Upper lobe of right lung (tissue), 1 donor: Measurements from ENCODE around the gene MT1H. TPM values are rescaled to one million over a fixed set of nuclear protein-coding genes. Genes with fewer than 3 reads are reported as not detected.

Experiments used
- ATAC-seq: fragments of 200-7000 bp; cut with Tn5 transposase; one replicate; pipeline ENCODE4 v1.9.1; 2020; ENCODE audit warnings: mild to moderate bottlenecking, moderate library complexity
- DNase-seq: peaks from one replicate; pipeline ENCODE4 v3.0.0-alpha.2; 2020
- H3K27ac ChIP-seq: fragments of 200-600 bp; one replicate; pipeline ENCODE4 v1.8.0; 2022
- H3K27me3 ChIP-seq: fragments of 200-600 bp; one replicate; pipeline ENCODE4 v1.8.0; 2022; ENCODE audit warnings: mild to moderate bottlenecking
- H3K36me3 ChIP-seq: fragments of 200-600 bp; one replicate; pipeline ENCODE4 v1.8.0; 2022
- H3K4me1 ChIP-seq: fragments of 200-600 bp; one replicate; pipeline ENCODE4 v1.8.0; 2022
- H3K4me3 ChIP-seq: fragments of 200-600 bp; one replicate; pipeline ENCODE4 v1.8.0; 2022; ENCODE audit warnings: mild to moderate bottlenecking
- H3K9me3 ChIP-seq: fragments of 200-600 bp; one replicate; pipeline ENCODE4 v1.8.0; 2022
- CTCF ChIP-seq: fragments of 200-600 bp; IDR thresholded peaks from one replicate; pipeline ENCODE4 v1.8.0; 2022; ENCODE audit warnings: antibody characterized with exemption
- intact Hi-C: fragments of 100-400 bp; cut with DNase I; formaldehyde crosslinking; loops from one replicate; pipeline ENCODE4 v1.11.0; 2022
- total RNA-seq: library from RNA; stranded (reverse); fragmentation: NEBNext Ultra II Directional; extraction: Animal tissue kit (Norgen Biotek cat#: 25700); gene quantifications from one replicate; pipeline ENCODE4 v1.2.1, GENCODE V29; 2021
- donor health status: DM: no; HTN: yes; CAD: no; lungs with severe emphysema.

The MT1H gene
- total RNA-seq, 1 donor from 2014 or later: 6.3 TPM

DNA sequence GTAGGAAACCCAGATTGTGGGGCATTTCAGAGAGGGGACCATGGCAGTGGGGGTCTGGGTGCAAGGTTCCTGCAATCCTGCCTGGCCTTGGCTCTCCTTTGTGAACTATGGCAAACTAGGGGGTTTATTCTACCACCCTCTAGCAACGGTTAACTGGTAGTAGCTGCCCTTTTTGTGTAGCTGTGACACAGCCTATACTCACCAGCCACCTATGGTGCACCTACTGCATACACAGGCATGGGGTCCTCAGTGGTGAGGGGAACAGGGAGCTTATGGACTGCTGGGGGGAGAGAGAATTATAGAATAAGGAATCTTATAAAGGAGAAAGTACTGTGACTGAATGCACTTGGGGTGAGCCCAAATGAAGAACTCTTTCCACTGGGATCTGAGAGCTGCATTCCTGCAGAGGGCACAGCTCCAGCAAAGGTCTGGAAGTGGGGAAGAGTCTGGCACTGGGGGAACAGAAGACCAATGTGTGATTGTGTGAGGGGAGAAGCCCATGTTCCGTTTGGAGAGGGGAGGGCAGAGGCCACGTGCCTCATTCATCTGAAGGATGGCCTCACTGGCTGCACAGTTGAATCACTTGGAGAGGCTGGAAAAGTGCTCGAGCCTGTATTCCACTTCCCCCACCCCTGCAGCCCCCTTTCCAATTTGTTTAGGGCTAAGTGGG lies 14.8 kb downstream of the MT1H start:
- intact Hi-C loops: no loop called here
- DNase-seq (no peak), ATAC-seq (no peak)
- no peak for TF ChIP-seq CTCF
- H3K4me3 ChIP-seq: peak overlapping the region; percentile 63
- H3K27me3 ChIP-seq: no peaks in the 10 kb centered on the region
- no peaks in the 10 kb centered on the region for H3K36me3 ChIP-seq
- peaks cover 23% of the 10 kb centered on the region for H3K4me1 ChIP-seq
- no peaks in the 10 kb centered on the region for H3K9me3 ChIP-seq
- peak overlapping the region; percentile 24 for H3K27ac ChIP-seq

DNA sequence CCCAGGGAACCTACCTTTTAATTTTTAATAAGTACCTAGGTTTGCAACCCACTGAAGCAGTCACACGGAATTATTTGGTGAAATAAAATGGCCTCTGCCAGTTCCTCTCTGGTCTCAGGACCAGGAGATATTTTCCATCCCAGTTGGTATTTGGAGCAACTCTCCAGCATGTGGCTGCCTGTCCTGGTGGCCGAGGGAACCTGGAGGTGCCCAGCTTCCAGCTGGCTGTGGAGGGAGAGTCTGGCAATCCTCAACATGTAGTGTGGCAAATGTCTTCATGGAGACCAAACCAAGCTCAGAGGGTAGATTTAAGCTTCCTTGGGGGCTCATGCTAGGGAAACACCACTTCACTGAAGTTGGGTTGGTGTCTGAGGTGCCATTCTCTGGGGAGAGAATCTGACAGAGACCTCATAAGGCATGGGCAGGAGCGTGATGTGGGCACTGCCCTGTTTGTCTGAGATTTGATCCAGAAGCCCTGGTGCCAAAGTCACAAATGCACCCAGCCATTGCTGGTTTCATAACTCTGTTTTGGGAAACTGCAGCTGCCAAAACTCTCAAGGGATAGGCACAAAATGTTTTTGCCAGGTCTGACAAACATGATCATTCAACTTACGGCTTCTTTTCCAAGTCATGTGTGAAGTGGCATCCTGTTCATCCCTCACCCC lies 15.4 kb downstream of the MT1H start:
- no peaks in the 10 kb centered on the region for H3K27me3 ChIP-seq
- peak overlapping the region; percentile 24 for H3K27ac ChIP-seq
- no peaks in the 10 kb centered on the region for H3K9me3 ChIP-seq
- H3K36me3 ChIP-seq: no peaks in the 10 kb centered on the region
- DNase-seq (no peak), ATAC-seq (no peak)
- intact Hi-C loops: no loop called here
- H3K4me3 ChIP-seq: peak overlapping the region; percentile 10
- peaks cover 23% of the 10 kb centered on the region for H3K4me1 ChIP-seq
- no peak for TF ChIP-seq CTCF

DNA sequence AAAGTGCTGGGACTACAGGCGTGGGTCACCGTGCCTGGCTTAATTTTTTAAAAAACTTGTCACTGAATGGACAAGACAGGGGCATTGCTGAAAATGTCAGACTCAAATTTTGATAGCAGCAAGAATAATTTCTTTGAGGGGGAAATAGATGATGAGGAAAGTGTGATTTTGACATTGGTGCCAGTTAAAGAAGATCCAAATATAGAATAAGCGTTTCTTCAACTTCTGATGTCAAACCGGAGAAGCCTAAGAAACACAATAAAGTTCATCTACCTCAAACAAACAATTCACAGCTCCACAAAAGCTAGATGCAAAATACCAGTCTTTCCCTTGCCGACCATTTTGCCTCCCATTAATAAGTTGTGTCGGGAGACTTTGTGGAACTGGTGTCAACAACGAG lies 17.1 kb downstream of the MT1H start:
- intact Hi-C loops: no loop called here
- H3K4me3 ChIP-seq: no peak overlapping the region
- DNase-seq: no peak
- no peaks in the 10 kb centered on the region for H3K27me3 ChIP-seq
- H3K9me3 ChIP-seq: no peaks in the 10 kb centered on the region
- no peak overlapping the region for H3K27ac ChIP-seq
- TF ChIP-seq CTCF: no peak
- no peaks in the 10 kb centered on the region for H3K36me3 ChIP-seq
- H3K4me1 ChIP-seq: peaks cover 22% of the 10 kb centered on the region
- ATAC-seq: no peak

DNA sequence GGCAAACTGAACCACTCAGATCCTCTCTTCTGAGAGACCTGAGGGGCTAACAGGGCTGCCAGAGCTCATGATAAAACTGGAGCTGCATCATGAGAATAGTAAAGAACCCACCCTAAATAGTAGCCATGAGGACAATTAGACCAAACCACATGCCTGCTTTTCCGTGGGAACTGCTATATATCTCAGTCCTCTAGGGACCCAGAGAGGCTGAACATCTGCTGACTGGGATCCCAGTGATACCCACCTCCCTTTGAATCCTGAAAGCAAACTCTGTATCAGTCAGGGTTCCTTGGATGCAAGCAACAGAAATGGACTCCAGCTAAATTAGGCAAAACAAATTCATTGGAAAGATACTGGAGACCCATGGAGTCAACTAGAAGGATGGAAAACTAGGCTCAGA lies 19.1 kb downstream of the MT1H start:
- Histone ChIP-seq H3K27me3 (no peaks in the 10 kb centered on the region), H3K9me3 (no peaks in the 10 kb centered on the region), H3K36me3 (no peaks in the 10 kb centered on the region), H3K4me3 (no peak overlapping the region), H3K27ac (no peak overlapping the region), H3K4me1 (peaks cover 6% of the 10 kb centered on the region)
- DNase-seq: no peak
- no peak for ATAC-seq
- intact Hi-C loops: no loop called here
- TF ChIP-seq CTCF: no peak

- intact Hi-C loops: no loop called here
- ATAC-seq (no peak), DNase-seq (no peak)
- no peak for TF ChIP-seq CTCF
- H3K36me3 ChIP-seq: no peaks in the 10 kb centered on the region
- H3K27ac ChIP-seq: no peak overlapping the region
- no peaks in the 10 kb centered on the region for H3K27me3 ChIP-seq
- H3K9me3 ChIP-seq: no peaks in the 10 kb centered on the region
- H3K4me3 ChIP-seq: no peak overlapping the region
- peaks cover 2% of the 10 kb centered on the region for H3K4me1 ChIP-seq
Measured at GRCh38 chr16:56689171-56689570, 19.6 kb downstream of the MT1H start.
